CD4-positive, alpha-beta T cell treated with Interleukin-4 for 4 hours (primary cell): Measurements from ENCODE around the gene COP1.
"Not testable (repeated sequence)": the region's sequence is repeated elsewhere in the genome, so short reads cannot be mapped to it uniquely, and the experiment has no call there.

Source experiments
- DNase-seq: peaks from one replicate; pipeline ENCODE4 v3.0.0-alpha.2; 2020

The COP1 gene

GRCh38 chr1:176206961-176207902, at the start of gene COP1:
COP1 (minus strand) TSS chr1:176207286; CDS start chr1:176206978, 308 bp downstream.
- peak; percentile 98 for DNase-seq

DNA sequence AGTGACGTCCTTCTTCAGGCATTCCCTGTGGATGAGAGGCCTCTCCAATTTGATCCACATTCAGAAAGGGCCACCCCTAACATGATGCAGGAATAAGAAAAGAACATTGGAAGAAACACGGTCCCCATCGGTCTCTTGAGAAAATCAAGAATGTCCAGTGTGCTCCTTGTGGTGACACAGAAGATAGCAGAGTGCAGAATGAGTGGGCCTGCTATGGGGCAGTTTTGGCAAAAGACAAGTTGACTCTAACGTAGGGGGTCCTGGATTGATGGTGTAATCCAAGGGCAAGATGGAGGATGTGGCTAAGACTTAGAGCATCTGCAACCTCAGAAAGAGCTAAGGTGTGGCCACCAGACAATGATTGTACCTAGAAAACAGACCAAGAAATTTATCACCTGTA, 45.1 kb upstream of the COP1 start:
- DNase-seq: no peak

DNA sequence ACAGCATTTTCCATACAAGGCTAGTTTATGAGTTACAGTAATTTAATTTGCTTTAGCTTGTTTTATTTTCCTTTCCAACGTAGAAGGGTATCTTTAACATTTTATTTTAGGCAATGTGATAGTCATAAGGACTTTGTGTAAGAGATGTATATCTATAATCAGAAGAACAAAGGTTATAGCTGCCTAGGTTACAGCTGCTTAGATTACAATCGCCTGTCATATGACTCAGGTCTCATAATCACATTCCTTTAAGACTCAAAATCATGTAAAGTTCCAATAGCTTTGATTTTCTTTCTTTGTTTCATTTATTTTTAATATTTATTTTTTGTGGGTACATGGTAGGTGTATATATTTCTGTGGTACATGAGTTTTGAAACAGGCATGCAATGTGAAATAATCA, 37.8 kb upstream of the COP1 start:
- no peak for DNase-seq

GRCh38 chr1:176243746-176244145, 36.7 kb upstream of the COP1 start:
- no peak for DNase-seq

GRCh38 chr1:176241385-176242015, 34.4 kb upstream of the COP1 start:
- DNase-seq: no peak

DNA sequence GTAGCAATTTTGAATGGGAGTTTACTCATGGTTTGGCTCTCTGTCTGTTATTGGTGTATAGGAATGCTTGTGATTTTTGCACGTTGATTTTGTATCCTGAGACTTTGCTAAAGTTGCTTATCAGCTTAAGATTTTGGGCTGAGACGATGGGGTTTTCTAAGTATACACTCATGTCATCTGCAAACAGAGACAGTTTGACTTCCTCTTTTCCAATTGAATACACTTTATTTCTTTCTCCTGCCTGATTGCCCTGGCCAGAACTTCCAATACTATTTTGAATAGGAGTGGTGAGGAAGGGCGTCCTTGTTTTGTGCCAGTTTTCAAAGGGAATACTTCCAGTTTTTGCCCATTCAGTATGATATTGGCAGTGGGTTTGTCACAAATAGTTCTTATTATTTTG, 26.6 kb upstream of the COP1 start:
- not testable (repeated sequence) for DNase-seq

DNA sequence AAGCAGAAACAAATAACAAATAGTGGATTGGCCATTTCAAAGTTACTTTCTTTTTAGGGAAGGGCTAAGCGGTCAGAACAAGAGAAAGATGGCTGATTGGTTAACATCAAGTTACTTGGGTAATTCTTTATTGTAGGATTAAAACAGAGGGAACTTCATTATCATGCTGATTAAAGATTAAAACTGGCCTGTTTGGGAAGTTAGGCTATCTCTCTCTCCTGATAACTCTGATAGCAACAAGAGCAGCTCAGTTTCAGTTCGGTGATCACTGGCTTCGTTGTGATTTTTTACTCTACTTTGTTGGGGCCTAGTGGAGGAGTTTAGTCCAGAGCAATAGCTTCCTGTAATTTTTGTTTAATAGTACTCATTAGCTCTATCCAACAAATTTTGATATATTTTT, 20.5 kb upstream of the COP1 start:
- DNase-seq: no peak

GRCh38 chr1:176225911-176226310, 18.8 kb upstream of the COP1 start:
- DNase-seq: no peak

DNA sequence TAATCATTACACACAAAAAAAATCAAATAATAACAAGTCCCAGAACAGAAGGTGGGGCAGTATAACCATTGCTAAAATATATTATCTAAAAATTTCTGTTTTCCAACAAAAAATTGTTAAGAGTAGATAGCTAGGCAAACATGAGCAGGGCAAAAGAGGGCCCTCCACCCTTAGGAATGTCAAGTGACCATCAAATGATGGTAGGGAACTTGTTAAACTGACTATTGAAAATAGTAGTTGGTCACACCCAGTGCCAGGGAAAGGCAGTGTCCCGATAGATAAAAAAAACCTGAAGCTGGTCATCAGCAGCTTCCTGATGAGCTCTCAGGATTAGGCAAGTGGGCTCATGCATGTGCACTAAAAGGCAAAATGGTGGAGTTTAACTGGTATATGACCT, 18.4 kb upstream of the COP1 start:
- DNase-seq: no peak

- no peak for DNase-seq
Observed at GRCh38 chr1:176222196-176222595, 15.1 kb upstream of the COP1 start.

GRCh38 chr1:176220100-176220689, 13.1 kb upstream of the COP1 start:
- no peak for DNase-seq

- no peak for DNase-seq
Observed at GRCh38 chr1:176217461-176218099, 10.5 kb upstream of the COP1 start.

- DNase-seq: no peak
Observed at GRCh38 chr1:176216031-176216430, 8.9 kb upstream of the COP1 start.

DNA sequence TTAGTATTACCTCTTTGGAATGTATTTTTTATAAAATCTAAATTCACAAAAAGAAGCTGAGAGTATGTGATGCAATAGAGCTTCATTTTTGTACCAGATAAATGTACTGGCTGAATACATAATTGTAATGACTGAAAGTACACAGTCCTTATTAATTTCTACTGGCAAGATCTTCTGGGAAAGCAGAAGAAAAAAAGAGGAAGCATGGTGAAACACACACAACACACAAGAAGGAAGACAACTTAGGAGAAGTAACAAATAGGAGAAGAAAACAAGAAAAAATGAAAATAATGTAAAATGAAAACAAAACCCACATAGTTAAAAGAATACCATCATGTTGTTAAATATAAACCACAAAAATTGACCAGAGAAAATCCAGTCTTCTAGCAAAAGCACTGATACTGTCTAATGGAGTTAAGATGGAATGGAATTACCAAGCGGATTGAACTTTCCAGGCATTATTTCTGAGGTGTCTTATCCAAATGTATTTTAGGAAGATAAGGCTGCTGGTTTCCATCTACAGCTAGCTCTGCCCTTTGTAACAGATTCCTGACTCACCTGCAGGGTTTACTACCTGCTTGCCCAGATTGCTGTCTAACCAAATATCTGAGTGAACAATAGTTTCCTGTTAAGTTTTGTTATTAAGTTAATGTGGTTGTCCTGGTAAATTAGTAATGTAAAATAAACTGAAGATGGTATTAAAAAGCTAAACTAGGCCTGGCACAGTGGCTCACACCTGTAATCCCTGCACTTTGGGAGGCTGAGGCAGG, 4.5 kb upstream of the COP1 start:
- DNase-seq: no peak

- DNase-seq: no peak
Observed at GRCh38 chr1:176208034-176208433, 948 bp upstream of the COP1 start.

DNA sequence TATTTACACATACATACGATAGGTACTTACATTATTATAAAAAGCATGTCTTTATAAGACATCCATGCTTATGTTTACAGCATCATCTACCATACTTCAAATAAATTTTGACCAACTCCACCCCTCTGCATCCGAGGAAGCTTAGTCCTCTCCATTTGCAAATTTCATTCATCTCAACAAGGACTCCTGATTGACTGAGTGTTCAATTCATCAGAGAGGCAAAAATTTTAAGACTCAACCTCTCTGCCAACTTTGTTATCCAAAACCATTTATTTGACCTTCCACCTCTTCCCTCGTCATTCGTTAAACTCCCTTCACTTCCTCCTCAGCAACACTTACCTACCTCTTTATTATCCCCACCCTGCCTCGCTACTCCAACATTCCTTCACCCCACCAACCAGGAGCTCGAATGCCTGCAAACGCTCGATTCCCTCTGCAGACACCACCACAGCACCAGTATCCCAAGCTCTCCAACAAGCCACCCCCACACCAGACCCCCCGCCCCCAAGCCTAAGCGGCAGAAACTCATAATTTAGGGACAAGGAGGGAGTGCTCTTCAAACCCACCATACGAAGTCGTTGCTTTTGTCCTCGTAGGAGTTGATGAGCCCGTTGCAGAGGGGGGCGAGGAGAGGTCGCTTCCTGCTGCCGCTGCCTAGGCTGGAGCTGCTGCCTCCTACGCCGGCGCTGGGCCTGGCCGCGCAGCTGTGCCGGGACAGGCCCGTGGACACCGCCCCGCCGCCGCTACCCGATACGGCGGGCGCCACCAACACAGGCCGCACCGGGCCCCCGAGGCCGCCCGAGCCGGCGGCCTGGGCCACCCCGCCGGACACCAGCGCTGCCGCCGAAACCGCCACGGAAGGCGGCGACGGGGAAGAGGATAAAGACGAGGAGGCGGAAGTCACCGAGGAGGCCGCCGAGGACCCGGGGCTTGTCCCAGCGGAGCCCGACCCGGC, 803 bp downstream of the COP1 start:
- no peak for DNase-seq

DNA sequence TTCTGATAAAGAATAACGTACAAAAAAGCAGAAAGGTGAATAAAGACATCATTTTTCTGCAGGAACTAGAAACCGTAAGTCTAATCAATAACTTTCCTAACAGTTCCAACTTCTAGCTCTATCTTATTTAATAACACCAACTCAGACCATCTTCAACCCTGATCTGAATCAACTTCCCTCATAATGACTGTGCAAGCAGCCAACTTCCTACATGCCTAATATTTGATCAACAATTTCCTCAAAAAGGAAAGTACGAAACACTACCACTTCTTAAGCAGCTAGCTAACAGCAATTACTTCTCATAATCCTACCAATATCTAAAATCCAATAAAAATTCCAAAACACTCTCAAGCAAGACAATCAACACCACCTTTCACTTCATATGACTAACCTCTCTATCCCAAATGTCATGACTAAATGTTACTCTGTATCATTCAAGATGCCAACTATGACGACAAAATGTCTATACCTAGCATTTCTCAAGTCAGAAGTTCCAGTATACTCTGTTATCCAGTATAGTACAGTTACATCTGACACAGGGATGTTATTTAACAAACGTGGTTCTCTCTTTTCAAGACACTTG, 1.7 kb downstream of the COP1 start:
- peak; percentile 9 for DNase-seq

GRCh38 chr1:176204655-176205054, 2.4 kb downstream of the COP1 start:
- not testable (repeated sequence) for DNase-seq

DNA sequence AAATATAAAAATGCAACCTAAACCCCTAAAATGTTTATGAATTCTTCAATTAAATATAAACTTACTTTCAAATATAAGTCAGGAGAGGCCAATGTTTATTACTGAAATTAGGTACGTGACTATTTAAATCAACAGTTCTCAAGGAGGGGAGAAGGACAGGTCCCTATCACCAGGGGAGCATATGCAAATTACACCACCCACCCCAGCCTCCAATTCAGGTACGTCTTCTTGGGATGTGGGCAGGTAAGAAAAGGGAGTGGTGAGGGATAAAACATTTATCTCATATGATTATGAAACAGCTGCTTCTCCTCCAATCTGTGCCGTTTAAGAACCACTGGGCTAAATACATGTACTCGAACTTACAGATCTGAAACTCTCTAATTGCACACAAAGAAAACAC, 3.4 kb downstream of the COP1 start:
- DNase-seq: no peak

- no peak for DNase-seq
Observed at GRCh38 chr1:176201568-176201967, 5.5 kb downstream of the COP1 start.

GRCh38 chr1:176199707-176200106, 7.4 kb downstream of the COP1 start:
- DNase-seq: no peak
